Measurements from ENCODE around the gene ORAI2. TPM values are rescaled to one million over a fixed set of nuclear protein-coding genes. Genes with fewer than 3 reads are reported as not detected.
"Not testable (repeated sequence)": the region's sequence is repeated elsewhere in the genome, so short reads cannot be mapped to it uniquely, and the experiment has no call there.

ORAI2 gene
- total and polyA plus RNA-seq, 2 donors (not counting 3 experiments of a cell fraction or from before 2014, with no cell fraction given), result 84.1 to 99.1 TPM

GRCh38 chr7:102407910-102408309, 25.5 kb upstream of the ORAI2 start:
- Histone ChIP-seq H3K9me1 (replicated peaks; ENCODE audit: control insufficient read depth, extremely low read depth, insufficient read depth, low read length) (no peaks in the 10 kb centered on the region), H2AFZ (ENCODE audit: low read depth, low read length) (no peak overlapping the region), H3K36me3 (ENCODE audit: control insufficient read depth in 2 of 2, extremely low read depth in 1 of 2, insufficient read depth in 2 of 2, low read length in 2 of 2) (peaks cover 13 to 34% of the 10 kb centered on the region in 2 experiments), H3K79me2 (ENCODE audit: control insufficient read depth, insufficient read depth, low read length) (no peaks in the 10 kb centered on the region), H3K9ac (replicated peaks; ENCODE audit: extremely low read depth, insufficient read depth, low read length) (no peak overlapping the region), H3K4me3 (replicated peaks in 1 of 3; ENCODE audit: insufficient read depth in 1 of 3, low read depth in 1 of 3, low read length in 3 of 3) (no peak overlapping the region), H3K4me2 (ENCODE audit: insufficient read depth, low read length) (no peak overlapping the region), H3K27me3 (ENCODE audit: control insufficient read depth in 2 of 2, insufficient read depth in 2 of 2, low read length in 2 of 2) (no peaks in the 10 kb centered on the region), H3K27ac (ENCODE audit: insufficient read depth, low read depth, low read length) (no peak overlapping the region), H4K20me1 (replicated peaks; ENCODE audit: control insufficient read depth, extremely low read depth, insufficient read depth, low read length) (no peaks in the 10 kb centered on the region), H3K9me3 (replicated peaks; ENCODE audit: control insufficient read depth, insufficient read depth, low read length) (no peaks in the 10 kb centered on the region), H3K4me1 (ENCODE audit: control insufficient read depth, extremely low read depth, insufficient read depth, low read length) (no peaks in the 10 kb centered on the region)
- ChIA-PET POLR2A (no interaction called here), CTCF (interaction anchor here (0.5 to 0.6 kb wide), 2 partner anchors 35 to 1697 kb away, joined by 3 to 4 read pairs; no protein-coding TSS in a partner anchor)
- intact Hi-C loops (cut with micrococcal nuclease) (no loop called here), dilution Hi-C loops (cut with MboI; ENCODE audit: extremely low pct_ligation_motif_present, low sequenced_read_pairs) (no loop called here)
- DNase-seq (ENCODE audit: low read depth, low spot score) (no peak), FAIRE-seq (no peak)
- TF ChIP-seq FOS (IDR thresholded peaks at IDR 0.05; ENCODE audit: borderline replicate concordance, insufficient read depth, low read length), result no peak
- TF ChIP-seq CTCF (IDR thresholded peaks at IDR 0.05; ENCODE audit: extremely low read depth in 1 of 2, insufficient read depth in 1 of 2, low read depth in 1 of 2, low read length in 2 of 2), result no peak
- TF ChIP-seq POLR2A (IDR thresholded peaks at IDR 0.05; ENCODE audit: low read depth, low read length), result no peak
- no peak for TF ChIP-seq MAX (IDR thresholded peaks at IDR 0.05; ENCODE audit: insufficient read depth, insufficient read length)
- TF ChIP-seq POLR2AphosphoS5 (IDR thresholded peaks at IDR 0.05; ENCODE audit: insufficient read depth, low read depth, low read length), result no peak
- TF ChIP-seq GATA2 (IDR thresholded peaks at IDR 0.05; ENCODE audit: insufficient read depth, insufficient read length, low read depth, low read length), result no peak
- TF ChIP-seq MYC (IDR thresholded peaks at IDR 0.05; ENCODE audit: low read depth, low read length), result no peak
- no peak for TF ChIP-seq JUN (IDR thresholded peaks at IDR 0.05; ENCODE audit: borderline replicate concordance, insufficient read depth, insufficient read length, low read depth)
- TF ChIP-seq EZH2 (IDR thresholded peaks at IDR 0.05; ENCODE audit: borderline replicate concordance, low read depth, low read length, severe bottlenecking), result no peak
- BruUV-seq (replicated peaks), result no TSS peak

- POLR2A ChIA-PET; H3K79me2 ChIP-seq (ENCODE audit: control insufficient read depth, insufficient read depth, low read length); FAIRE-seq; H4K20me1 ChIP-seq (replicated peaks; ENCODE audit: control insufficient read depth, extremely low read depth, insufficient read depth, low read length); H3K9me3 ChIP-seq (replicated peaks; ENCODE audit: control insufficient read depth, insufficient read depth, low read length); DNase-seq (ENCODE audit: low read depth, low spot score); H3K9me1 ChIP-seq (replicated peaks; ENCODE audit: control insufficient read depth, extremely low read depth, insufficient read depth, low read length); H3K4me3 ChIP-seq (replicated peaks in 1 of 3; ENCODE audit: insufficient read depth in 1 of 3, low read depth in 1 of 3, low read length in 3 of 3); H3K4me1 ChIP-seq (ENCODE audit: control insufficient read depth, extremely low read depth, insufficient read depth, low read length); H3K9ac ChIP-seq (replicated peaks; ENCODE audit: extremely low read depth, insufficient read depth, low read length); H3K4me2 ChIP-seq (ENCODE audit: insufficient read depth, low read length); dilution Hi-C loops (cut with MboI; ENCODE audit: extremely low pct_ligation_motif_present, low sequenced_read_pairs); intact Hi-C loops (cut with micrococcal nuclease); H3K27ac ChIP-seq (ENCODE audit: insufficient read depth, low read depth, low read length); BruUV-seq (replicated peaks); H3K27me3 ChIP-seq (ENCODE audit: control insufficient read depth in 2 of 2, insufficient read depth in 2 of 2, low read length in 2 of 2); H2AFZ ChIP-seq (ENCODE audit: low read depth, low read length): not testable (repeated sequence)
- CTCF ChIA-PET, result interaction anchor here (0.5 to 0.6 kb wide), 2 partner anchors 34 to 1697 kb away, joined by 3 to 4 read pairs; no protein-coding TSS in a partner anchor
- peaks cover 13 to 34% of the 10 kb centered on the region in 2 experiments for H3K36me3 ChIP-seq (ENCODE audit: control insufficient read depth in 2 of 2, extremely low read depth in 1 of 2, insufficient read depth in 2 of 2, low read length in 2 of 2)
Measured at GRCh38 chr7:102408530-102408929, 24.8 kb upstream of the ORAI2 start.

All from endothelial cell of umbilical vein (primary cell).